ENCODE data around the gene ARL6IP1.
"Not testable (repeated sequence)": the region's sequence is repeated elsewhere in the genome, so short reads cannot be mapped to it uniquely, and the experiment has no call there.

The ARL6IP1 gene

DNA sequence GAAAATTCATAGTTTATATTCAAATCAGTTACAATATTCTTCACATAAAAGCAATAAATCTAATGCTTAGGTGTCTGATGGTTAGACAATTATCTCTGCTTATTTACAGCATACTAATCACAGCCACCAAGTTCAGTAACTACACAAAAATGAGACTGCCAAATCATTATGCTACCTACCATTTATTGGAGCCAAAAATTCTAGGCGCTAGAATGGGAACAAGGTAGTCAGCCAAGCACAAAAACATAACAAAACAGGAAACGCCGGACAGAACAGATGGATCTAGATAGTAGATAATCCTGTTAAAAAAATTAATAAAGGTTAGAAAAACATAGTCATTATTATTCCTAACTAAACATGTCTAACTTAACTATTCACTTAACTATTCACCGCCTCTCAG is 3.6 kb downstream of the ARL6IP1 start:
- DNase-seq: no peak

DNA sequence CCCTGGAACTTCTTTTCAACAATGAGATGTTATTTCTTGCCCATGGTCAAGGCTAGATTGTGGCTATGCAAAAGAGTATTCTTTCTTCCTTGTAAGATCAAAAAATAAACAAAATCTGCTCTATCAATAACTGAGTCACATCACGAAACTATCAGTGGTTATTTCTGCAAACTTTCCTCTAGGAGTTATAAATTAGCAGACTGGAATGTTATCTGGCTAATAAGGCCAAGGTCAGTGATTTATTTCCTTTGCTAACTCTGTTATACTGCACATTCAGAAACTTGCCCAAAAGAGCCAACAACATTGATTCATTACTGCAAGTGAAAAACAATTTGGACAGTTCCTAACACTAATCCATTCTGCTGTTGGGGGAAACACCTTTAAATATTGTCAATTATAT is 5.0 kb downstream of the ARL6IP1 start:
- no peak for DNase-seq

DNA sequence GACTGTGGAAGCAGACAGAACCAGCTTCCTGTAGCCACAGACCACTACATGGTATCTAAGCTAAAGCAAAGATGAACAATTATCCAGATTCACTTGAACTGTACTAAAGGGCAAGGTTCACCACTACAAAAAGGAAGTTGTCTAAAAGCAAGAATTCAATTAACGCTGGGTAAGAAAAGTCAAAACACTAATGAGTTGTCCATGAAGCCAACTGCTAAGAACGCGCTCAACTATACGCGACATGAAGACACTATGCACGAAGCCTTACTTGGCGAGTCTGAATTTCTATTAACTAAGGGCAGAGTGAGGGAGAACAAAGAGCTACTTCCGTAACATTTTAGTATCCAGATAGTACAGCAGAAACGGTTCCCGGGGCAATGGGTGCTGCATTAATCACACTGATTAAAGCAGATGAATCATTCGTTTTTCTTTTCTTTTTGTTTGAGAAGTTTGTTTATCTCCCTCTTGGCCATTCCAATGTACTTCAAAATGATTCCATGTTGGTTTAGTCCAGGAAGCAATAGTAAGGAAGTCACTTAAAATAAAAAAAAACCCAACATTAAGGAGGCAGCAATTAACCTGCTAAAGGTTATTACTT is 8.4 kb downstream of the ARL6IP1 start:
- no peak for DNase-seq

DNA sequence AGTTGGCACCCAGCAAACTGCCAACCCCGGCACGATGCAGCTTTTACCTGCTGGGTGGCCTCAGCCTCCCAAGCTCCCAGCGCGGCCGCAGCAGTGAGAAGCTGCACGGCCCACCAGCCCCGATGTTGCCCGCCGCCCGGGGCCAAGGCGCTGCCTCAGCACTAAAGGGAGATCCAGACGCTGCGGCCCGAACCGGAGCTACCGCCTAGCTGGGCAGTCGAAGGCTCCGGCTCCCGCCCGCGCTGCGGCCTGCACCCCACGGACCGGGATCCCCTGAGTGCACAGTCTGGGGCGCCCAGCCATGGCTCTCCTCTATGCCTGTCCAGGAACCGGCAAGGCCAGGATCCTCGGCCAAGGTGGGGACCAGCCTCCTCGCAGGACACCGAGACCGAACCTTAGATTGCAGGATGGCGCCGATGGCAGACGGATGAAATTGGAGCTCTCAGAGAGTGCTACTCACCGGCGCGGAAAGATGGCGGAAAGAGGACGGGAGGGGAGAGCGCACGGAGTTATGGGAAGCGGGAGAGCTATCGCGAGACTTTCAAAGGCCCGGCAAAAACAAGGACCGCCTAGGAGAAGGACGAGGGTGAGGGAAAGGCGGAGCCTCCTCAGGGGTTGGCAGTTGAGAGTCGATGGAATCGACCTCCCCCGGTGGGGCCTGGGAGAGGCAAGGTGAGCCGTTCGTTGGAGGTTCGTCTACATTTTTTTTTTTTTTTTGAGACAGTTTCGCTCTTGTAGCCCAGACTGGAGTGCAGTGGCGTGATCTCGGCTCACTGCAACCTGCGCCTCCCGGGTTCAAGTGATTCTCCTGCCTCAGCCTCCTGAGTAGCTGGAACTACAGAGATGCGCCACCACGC is 11.3 kb downstream of the ARL6IP1 start, which contains the start of gene RPS15A:
TSS of gene RPS15A (minus strand) at position 485 of the 857 bp plus-strand sequence. CDS start 1,221 bp downstream, outside the sequence.
- peak; percentile 95 for DNase-seq

DNA sequence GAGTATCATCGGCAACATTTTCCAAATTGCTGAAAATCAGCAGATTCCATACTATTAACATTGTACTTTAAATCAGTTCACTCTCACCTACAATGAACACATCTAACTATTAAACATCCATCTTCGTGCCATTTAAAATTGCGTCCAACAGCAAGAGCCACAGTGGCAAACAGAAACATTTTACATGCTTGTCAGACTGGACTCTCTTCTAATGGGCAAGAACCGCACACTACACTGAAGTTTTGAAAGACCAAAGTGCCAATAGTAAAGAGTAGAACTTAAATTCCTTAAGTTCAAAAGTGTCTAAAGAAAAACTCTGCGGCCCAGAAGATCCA is 11.9 kb downstream of the ARL6IP1 start:
- DNase-seq: no peak

DNA sequence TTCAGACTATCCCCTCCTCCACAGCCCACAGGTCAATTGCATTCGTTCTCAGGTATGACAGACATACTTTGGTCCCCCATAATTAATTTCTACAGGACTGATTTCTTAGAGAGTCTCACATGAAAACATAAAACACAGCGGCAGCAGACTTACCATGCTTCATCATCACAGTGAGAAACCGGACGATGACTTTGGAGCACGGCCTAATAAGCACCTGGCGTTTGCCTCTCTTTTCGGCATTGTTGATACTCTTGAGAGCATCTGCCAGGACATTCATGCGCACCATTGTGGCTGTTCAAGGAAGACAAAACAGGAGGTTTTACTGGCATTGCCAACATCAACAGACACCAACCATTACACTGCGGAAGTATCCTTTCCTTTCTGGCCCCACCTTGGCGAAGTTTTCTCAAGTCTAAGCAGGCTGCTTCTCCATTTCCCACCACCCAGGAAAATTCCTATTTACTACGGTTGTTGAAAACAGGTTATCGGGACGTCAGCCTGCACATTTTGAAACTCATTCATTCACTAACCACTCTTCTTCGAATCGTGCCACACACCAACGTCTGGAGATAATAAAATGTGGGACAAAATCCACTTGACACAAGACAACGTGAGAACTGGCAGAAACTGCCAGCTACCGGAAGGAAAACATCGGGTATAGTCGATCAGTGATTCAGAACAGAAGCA is 12.4 kb downstream of the ARL6IP1 start:
- no peak for DNase-seq

DNA sequence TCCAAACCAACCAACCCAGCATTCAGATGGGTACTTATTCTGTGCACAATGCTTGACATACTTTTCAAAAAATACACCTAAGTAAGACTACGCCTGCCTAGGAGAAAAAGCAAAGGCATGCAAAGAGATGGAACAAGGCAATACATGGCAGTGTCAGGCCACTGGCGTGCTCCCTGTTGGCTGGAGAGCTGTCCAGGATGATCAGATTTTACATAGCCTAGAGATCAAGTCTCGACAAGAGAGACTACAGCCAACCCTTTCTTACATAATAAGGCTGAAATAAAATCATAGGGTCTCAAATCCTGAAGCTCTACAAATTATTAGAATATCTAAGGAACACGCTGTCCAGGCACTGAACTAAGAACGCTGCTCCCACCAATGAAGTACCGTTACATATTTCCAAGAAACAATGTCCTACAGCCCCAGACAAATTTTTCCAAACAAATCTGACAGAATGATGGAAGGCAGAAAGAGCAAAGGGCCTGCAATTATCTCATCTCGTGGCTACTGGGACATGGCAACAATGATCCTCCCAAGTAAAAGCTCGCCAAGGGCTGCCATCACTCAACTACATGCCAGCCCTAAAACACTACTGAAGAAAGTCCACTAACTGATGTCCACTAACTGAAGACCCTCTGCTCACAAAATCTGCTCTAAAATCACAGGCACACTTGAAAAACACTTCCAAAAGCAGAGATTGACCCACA is 16.3 kb downstream of the ARL6IP1 start:
- no peak for DNase-seq

DNA sequence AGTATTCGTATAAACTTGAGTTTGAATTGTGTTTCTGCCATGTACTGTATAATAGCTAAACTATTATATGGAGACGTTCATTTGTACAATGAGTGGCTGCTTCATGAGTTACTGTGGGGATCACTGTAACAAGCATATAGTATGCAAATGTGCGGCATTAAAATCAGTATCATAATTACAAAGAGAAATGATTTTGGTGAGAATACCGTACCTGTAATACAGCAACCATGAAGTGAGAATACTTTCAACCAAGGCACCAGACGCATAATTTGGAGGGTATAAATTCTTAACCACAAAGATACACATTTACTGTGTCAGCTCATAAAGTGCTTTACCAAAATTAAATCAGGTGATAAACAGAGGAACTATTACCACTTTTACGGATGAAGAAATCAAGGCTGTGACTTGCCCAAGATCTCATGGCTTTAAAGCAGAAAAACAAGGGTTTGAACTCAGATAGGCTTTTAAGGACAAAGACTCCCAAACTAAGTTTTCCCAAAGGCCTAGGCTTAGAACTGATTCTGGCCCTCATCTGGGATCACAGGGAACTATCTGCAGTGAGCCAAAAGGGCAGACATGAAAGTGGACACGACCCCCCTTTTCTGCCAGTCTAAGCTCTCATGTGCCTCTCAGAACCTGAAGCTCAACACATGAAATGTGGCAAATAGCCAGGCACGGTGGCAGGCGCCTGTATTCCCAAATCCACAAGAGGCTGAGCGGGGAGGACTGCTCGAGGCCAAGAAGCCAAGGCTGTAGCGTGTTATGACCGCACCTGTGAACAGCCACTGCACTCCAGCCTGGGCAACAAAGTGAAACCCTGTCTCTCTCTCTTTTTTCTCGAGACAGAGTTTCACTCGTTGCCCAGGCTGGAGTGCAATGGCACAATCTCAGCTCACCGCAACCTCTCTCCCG is 17.7 kb downstream of the ARL6IP1 start:
- DNase-seq: no peak

DNA sequence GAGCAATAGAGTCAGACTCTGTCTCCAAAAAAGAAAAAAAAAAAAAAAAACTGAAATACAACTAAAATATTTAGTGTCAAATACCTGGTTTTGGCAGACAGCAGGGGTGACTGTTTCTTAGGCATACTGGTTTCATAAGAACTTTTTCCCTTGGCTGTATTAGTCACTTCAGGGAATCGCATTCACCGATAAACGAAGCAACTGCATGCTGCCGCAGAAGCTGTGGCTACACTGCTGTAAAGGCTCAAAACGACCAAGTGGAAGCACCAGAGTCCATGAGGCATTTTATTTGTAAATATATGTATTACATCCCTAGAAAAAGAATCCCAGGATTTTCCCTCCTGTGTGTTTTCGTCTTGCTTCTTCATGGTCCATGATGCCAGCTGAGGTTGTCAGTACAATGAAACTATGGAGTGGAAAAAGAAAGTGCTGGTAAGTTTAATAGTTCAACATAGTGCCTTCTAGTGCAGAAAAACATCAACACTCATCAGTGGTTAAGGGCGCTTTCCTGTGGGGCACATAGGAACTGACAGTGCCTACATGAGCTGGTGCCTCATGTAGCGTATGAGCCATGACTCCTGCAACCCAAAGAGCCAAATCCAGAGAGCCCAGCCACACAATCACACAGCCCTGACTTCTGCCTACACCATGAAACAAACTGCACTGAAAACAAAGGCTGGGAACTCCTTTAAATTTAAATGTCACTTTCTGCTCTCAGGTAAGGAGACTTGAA is 18.5 kb downstream of the ARL6IP1 start:
- no peak for DNase-seq

DNA sequence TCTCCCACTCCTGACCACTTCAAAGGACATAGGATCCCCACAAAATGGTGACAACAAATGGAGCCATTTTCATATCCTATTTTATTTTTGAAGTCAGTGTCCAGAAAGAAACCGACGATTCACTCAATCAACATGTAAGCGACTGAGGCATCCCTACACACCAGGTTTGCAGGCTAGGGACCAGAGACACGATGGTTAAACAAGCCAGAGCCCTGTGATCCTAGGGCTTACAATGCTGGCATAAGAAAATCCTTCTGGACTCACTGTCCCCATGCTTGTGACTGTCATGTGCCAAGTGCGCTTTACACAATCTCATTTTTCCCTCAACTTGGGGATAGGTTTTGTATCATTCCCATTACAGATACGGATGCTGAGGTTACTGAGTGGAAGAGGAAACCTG is 20.1 kb downstream of the ARL6IP1 start:
- not testable (repeated sequence) for DNase-seq

DNA sequence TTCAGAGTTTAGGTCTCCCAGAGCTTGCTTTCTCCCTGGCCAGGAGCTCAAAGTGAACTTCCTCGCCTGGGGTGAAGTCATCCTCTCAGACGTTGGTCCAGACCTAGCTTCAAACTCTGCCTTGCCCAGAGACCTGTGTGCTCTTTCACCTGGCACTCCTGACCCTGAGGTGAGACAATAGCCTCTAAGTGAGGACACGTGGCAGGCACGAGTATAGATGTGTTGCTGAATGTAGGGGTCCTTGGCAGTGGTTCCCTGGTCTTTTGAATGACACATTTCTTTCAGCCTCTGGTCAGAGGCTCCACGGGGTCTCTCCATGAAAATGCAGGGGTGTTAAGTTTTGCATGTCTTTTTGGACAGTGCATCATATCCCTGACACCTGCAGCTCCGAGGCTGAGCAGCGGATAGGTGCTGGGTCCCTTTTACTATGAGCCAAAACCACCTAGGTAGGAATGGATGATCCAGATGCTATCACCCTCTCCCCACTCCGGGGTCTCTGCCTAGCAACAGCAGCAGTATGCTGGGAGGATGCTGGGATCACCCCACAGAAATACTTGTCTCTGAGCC is 20.8 kb downstream of the ARL6IP1 start:
- DNase-seq: not testable (repeated sequence)

DNA sequence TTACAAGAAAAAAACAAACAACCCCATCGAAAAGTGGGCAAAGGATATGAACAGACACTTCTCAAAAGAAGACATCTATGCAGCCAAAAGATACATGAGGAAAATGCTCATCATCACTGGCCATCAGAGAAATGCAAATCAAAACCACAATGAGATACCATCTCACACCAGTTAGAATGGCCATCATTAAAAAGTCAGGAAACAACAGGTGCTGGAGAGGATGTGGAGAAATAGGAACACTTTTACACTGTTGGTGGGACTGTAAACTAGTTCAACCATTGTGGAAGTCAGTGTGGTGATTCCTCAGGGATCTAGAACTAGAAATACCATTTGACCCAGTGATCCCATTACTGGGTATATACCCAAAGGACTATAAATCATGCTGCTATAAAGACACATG is 23.7 kb downstream of the ARL6IP1 start:
- not testable (repeated sequence) for DNase-seq

DNA sequence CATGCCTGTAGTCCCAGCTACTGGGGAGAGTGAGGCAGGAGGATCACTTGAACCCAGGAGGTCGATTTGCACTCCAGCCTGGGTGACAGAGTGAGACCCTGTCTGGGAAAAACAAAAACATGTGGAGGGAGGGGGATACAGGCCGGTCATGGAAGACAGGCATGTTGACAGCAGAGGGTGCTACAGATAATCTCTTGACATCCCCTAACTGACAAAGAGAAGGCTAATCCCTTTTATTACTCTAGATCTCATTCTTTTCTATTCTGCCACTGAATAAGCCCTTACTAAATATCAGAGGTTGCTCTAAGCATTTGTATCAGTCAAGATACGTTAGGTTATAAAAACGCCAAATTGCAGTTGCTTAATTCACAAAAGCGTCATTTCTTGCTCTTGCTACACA is 25.0 kb downstream of the ARL6IP1 start:
- not testable (repeated sequence) for DNase-seq

DNA sequence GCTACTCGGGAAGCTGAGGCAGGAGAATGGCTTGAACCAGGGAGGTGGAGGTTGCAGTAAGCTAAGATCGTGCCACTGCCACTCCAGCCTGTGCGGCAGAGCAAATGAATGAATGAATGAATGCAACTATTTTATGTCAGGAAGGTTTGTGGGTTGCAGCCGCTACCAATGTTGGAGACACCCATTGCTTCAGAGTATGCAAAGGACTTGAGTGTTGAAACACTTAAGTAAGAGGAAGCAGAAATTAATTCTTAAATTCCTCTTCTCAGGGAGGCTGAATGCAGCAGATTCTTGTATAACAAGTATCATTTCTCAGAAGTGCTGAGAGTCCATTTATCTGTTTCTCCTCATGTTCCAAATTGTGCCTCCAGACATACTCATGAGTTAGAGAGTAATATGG is 26.7 kb downstream of the ARL6IP1 start:
- DNase-seq: not testable (repeated sequence)

DNA sequence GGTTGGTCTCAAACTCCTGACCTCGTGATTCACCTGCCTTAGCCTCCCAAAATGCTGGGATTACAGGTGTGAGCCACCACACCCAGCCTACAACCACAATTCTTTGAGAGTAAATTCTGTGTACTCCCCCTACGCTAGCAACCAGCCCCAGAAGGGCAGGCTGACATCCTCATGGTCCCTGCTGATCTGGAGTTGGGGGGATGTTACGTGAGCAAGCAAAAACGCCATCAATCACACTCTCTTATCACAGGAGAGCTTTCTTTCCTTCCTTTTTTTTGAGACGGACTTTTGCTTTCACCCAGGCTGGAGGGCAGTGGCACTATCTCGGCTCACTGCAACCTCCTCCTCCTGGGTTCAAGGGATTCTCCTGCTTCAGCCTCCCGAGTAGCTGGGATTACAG is 29.2 kb downstream of the ARL6IP1 start:
- not testable (repeated sequence) for DNase-seq

DNA sequence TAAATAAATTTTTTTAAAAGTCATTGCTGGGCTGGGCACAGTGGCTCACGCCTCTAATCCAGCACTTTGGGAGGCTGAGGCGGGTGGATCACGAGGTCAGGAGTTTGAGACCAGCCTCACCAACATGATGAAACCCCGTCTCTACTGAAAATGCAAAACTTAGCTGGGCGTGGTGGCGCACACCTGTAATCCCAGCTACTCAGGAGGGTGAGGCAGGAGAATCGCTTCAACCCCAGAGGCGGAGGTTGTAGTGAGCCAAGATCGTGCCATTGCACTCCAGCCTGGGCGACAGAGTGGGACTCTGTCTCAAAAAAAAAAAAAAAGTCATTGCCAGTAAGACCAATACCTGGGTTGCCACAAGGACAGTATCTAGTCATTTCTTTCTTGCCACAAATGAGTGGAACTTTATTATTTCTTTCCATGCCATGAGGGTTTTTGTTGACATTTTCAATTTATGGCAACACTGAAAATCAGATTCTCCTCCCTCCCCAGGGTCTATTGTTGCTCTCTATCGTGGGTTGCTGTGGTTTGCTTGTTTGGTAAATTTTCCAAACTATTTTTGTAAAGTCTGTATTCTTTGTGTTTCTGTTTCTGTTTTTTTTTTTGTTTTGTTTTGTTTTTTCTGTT is 30.9 kb downstream of the ARL6IP1 start:
- DNase-seq: not testable (repeated sequence)

DNA sequence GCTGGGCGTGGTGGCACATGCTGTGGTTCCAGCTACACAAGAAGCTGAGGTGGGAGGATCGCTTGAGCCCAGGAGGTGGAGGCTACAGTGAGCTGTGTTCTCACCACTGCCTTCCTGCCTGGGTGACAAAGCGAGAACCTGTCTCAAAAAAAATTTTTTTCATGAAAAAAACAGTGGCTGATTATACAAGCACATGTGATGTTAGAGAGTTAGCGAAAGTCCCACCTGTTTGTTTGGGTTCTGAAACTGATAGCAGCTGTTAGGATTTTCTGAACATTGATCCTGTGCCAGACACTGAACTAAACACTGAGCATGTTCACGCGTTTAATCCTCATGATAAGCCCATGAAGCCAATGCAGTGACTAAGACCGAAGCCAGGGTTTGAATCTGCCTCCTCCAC is 34.1 kb downstream of the ARL6IP1 start:
- DNase-seq: not testable (repeated sequence)

DNA sequence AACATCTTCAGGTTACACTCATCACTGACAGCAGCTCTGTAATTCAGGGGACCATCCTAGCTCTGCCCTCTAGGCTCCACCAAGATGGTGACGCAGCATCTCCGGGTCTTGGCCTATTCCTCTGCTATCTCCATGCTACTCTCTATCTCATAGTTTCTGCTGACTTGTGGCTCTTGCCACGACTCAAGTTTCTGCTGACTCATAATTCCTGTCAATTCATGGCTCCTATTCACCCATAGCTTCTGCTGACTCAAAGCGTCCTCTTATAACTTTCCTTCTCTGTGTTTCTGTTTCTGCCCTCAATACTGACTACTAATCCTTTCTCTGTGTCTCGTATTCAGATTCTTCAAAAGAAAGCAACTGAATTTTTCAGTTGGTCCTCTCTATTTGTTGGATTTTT is 38.6 kb downstream of the ARL6IP1 start:
- not testable (repeated sequence) for DNase-seq

DNA sequence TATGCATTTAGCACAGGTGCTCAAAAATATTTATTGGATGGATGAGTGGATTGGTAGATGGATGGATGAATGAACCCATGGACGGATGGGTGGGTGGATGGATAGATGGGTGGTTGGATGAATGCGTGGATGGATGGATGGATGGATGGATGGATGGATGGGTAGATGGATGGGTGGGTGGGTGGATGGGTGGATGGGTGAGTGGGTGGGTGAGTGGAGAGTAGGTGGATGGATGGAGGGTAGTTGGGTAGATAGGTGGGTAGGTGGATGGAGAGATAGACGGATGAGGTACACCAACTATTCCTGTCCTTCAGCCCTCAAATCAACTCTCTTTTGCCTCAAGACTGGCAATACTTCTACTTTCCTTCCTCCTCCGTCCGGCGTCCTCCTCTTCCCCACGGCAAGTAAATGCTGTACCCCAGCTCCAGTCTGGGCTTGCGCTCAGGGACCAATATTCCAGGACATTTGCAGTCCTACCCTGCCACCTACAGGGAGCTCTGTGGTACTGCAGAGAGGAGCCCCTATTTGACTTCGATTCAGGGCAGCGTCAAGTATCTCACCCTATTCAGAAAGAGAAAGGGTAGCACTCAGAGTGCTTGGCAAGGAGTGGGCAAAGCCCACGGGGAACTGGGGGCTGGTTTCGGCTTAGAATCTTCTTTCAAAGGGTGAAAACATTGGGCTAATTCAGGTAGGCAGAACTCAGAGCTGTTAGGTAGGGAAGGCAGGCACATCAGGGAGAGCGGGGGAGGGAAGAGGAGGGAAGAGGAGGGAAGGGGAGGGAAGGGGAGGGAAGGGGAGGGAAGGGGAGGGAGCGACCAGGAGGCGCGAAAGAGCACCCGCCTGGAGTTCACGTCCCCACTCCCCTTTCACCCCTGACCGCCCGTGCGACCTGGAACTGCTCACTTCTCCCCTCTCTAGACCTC is 41.5 kb downstream of the ARL6IP1 start:
- DNase-seq: peak; percentile 76
